Prostate gland (tissue), 2 donors: ENCODE results near the gene MED15. TPM values are rescaled to one million over a fixed set of nuclear protein-coding genes. Genes with fewer than 3 reads are reported as not detected.
"Not testable (repeated sequence)": the region's sequence is repeated elsewhere in the genome, so short reads cannot be mapped to it uniquely, and the experiment has no call there.

Experiments
- DNase-seq: peaks from one replicate; pipeline ENCODE4 v3.0.0-alpha.2; 2019; ENCODE audit warnings: low spot score
- H3K27ac ChIP-seq, 2 donors: fragments of 200-600 bp; sonication (generic); 2 replicates each; pipeline ENCODE4 v1.5.1; 2017 to 2019
- H3K27me3 ChIP-seq: fragments of 200-600 bp; sonication (generic); replicated peaks from 2 replicates; pipeline ENCODE4 v1.5.1; 2019; ENCODE audit not compliant: insufficient read depth
- H3K36me3 ChIP-seq, 2 donors: fragments of 200-600 bp; sonication (generic); 1 replicate in 1 of 2; 2 replicates in 1 of 2; pipeline versions ENCODE4 v1.5.1 to v1.8.1; 2017 to 2019
- H3K4me1 ChIP-seq: fragments of 200-600 bp; sonication (generic); replicated peaks from 2 replicates; pipeline ENCODE4 v1.5.1; 2019
- H3K4me3 ChIP-seq, 2 donors: fragments of 200-600 bp; sonication (generic); 2 replicates each; pipeline ENCODE4 v1.5.1; 2017 to 2019
- H3K9me3 ChIP-seq: fragments of 200-600 bp; sonication (generic); 2 replicates; pipeline ENCODE4 v1.5.1; 2017
- POLR2A ChIP-seq: fragments of 450-650 bp; IDR thresholded peaks from one replicate; pipeline ENCODE4 v1.6.1; 2016; ENCODE audit warnings: antibody characterized with exemption, mild to moderate bottlenecking
- POLR2AphosphoS5 ChIP-seq: sonication (generic); formaldehyde crosslinking; IDR thresholded peaks from one replicate; pipeline ENCODE4 v1.6.1; 2017; ENCODE audit warnings: antibody characterized with exemption
- WGBS: methylation state at CpG from one replicate; pipeline ENCODE4 v1.1.5; 2018; 5-methylcytosine and 5-hydroxymethylcytosine counted together
- intact Hi-C: fragments of 100-400 bp; cut with DNase I; formaldehyde crosslinking; loops from one replicate; pipeline ENCODE4 v1.14.2; 2022
- total RNA-seq, 2 donors: library from RNA; depleted of rRNA; stranded (reverse); fragments of >200 nt; gene quantifications; one replicate each; pipeline ENCODE4 v1.1.0, GENCODE V29; 2016
- TF ChIP-seq, protein P1 (sequence below), 4 experiments: fragments of 200-600 bp in 2 of 4; fragments of 450-650 bp in 2 of 4; sonication (generic) in 2 of 4; IDR thresholded peaks; 1 replicate in 3 of 4; 2 replicates in 1 of 4; pipeline ENCODE4 v1.5.1; 2016 to 2019; ENCODE audit warnings: antibody characterized with exemption in 4 of 4, mild to moderate bottlenecking in 2 of 4, moderate library complexity in 2 of 4

The MED15 gene
- total RNA-seq, 2 donors from 2014 or later = 43.2 to 87.1 TPM

DNA sequence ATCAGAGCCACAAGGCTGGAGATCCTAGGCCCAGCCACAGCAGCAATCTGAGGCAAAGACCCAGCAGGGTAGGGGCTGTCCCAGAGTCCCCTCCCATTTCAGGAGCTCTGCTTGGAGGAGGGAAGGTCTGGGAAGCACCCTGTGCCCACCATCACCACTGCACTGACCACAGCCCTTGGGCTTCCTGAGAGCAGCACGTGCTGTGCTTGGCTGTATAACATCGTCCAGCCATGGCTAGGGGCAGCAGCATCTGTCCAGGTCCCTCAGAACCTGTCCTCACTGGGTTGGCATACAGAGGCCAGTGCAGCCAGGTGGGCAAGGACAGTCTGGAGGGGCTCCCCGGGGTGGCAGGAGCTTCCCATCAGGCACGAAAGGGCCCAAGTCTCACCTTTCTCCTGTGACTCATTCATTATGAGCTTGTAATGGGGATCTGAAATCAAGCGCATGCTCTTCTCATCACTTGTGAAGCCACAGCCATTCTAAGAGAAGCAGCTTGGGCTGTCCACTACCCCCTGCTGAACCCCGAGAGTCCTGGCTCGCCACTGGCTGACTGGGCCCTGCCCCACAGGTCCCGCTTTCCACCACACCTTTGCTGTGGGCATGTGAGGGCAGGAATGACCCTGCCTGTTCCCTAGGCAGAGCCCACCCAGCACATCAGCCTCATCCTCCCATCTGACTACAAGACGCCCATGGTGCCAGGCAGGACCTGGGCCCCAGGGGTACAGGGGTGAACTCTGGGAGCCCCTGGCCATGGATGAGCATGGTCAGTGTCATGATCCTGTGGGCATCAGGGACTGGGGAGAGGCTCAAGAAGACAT is 83.3 kb downstream of the MED15 start:
- Histone ChIP-seq H3K4me1 (no peaks in the 10 kb centered on the region), H3K36me3 (peaks cover 0 to under 1% of the 10 kb centered on the region in 2 donors), H3K4me3 (no peak overlapping the region), H3K27ac (no peak overlapping the region), H3K27me3 (no peaks in the 10 kb centered on the region), H3K9me3 (no peaks in the 10 kb centered on the region)
- 87% methylated on average over 9 of the region's 9 CpGs for WGBS
- intact Hi-C loops = no loop called here
- TF ChIP-seq POLR2AphosphoS5 (no peak), POLR2A (no peak)
- TF ChIP-seq, protein P1, sequence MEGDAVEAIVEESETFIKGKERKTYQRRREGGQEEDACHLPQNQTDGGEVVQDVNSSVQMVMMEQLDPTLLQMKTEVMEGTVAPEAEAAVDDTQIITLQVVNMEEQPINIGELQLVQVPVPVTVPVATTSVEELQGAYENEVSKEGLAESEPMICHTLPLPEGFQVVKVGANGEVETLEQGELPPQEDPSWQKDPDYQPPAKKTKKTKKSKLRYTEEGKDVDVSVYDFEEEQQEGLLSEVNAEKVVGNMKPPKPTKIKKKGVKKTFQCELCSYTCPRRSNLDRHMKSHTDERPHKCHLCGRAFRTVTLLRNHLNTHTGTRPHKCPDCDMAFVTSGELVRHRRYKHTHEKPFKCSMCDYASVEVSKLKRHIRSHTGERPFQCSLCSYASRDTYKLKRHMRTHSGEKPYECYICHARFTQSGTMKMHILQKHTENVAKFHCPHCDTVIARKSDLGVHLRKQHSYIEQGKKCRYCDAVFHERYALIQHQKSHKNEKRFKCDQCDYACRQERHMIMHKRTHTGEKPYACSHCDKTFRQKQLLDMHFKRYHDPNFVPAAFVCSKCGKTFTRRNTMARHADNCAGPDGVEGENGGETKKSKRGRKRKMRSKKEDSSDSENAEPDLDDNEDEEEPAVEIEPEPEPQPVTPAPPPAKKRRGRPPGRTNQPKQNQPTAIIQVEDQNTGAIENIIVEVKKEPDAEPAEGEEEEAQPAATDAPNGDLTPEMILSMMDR (IDR thresholded peaks at IDR 0.05) = no peak
- DNase-seq = no peak

DNA sequence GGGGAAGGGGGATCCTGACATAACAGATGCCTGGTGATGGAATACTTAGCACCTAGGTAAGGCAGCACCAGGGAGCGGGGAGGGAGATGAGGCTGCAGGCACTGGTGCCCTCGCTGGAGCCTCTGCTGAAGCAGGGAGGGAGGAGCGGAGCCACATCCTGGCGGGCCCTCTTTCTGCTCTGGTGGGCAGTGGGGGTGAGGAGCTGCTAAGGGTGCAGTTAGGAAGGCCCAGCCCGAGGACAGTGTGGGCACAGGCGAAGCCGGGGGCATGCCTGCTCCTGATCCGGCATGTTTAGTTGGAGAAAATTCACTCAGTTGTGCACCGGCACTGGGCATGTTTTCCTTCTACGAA is 83.9 kb downstream of the MED15 start:
- H3K27me3 ChIP-seq = no peaks in the 10 kb centered on the region
- WGBS = 74% methylated on average over 10 of the region's 10 CpGs
- H3K4me1 ChIP-seq = no peaks in the 10 kb centered on the region
- H3K36me3 ChIP-seq = no peaks in the 10 kb centered on the region
- intact Hi-C loops = no loop called here
- no peak overlapping the region for H3K4me3 ChIP-seq
- TF ChIP-seq, protein P1 (IDR thresholded peaks at IDR 0.05) = no peak
- TF ChIP-seq POLR2A (no peak), POLR2AphosphoS5 (no peak)
- H3K9me3 ChIP-seq = no peaks in the 10 kb centered on the region
- no peak for DNase-seq
- H3K27ac ChIP-seq = no peak overlapping the region

DNA sequence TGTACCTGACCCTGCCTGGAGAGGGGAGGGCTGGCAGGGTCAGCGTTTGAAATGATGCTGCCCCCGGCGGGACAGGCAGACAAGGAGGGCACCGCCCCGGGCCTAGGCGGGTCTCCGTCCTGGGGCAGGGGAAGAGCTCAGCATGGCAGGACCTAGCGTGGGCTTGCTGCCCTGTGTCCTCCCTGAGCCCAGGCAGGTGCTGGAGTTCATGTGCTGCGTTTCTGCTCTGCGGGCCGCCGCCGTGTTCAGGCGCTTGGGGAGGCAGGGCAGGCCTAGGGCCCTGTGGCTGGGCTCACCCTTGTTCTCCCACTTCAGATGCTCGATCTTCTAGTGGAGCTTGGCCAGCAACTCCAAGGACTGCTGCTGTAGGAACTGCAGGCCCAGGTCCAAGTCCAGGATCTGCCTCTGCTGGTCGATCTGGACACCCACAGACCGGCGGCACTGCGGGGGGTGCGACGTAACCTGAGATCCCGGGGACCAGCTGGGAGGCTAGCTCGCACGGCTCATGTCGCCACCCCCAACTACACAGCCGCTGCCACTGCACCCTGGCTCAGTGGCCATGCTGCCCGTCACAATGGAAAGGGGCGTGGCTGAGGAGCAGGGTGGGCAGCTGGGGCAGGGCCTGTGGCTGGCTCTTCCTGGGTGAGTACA is 84.4 kb downstream of the MED15 start:
- intact Hi-C loops = no loop called here
- 28% methylated on average over 27 of the region's 28 CpGs for WGBS
- Histone ChIP-seq H3K36me3 (no peaks in the 10 kb centered on the region), H3K4me1 (no peaks in the 10 kb centered on the region), H3K4me3 (no peak overlapping the region), H3K27ac (peak overlapping the region; percentile 3 to 47), H3K27me3 (no peaks in the 10 kb centered on the region), H3K9me3 (no peaks in the 10 kb centered on the region)
- DNase-seq = peak; percentile 60
- TF ChIP-seq POLR2AphosphoS5 (peak; percentile 28), POLR2A (no peak)

DNA sequence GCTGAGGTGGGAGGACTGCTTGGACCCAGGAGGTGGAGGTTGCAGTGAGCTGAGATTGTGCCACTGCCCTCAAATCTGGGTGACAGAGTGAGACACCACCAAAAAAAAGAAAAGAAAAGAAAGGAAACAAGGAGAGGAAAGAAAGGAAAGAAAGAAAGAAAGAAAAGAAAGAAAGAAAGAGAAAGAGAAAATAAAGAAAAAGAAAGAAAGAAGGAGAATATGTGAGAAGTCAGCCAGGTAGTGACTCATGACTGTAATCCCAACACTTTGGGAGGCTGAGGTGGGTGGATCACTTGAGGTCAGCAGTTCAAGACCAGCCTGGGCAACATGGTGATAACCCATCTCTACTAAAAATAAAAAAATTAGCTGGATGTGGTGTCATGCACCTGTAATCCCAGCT is 86.6 kb downstream of the MED15 start:
- H3K4me1 ChIP-seq, H3K4me3 ChIP-seq, intact Hi-C loops, H3K9me3 ChIP-seq, H3K27ac ChIP-seq, DNase-seq, H3K27me3 ChIP-seq, H3K36me3 ChIP-seq: not testable (repeated sequence)

DNA sequence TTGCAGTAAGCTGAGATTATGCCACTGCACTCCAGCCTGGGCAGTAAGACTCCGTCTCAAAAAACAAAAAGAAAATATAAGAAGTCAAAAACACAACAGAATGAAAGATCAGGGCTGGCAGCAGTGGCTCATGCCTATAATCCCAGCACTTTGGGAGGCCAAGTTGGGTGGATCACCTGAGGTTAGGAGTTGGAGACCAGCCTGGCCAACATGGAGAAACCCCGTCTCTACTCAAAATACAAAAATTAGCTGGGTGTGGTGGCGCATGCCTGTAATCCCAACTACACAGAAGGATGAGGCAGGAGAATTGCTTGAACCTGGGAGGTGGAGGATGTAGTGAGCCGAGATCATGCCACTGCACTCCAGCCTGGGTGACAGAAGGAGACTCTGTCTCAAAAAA is 87.1 kb downstream of the MED15 start:
- H3K9me3 ChIP-seq, H3K27ac ChIP-seq, intact Hi-C loops, H3K27me3 ChIP-seq, H3K4me3 ChIP-seq, DNase-seq, H3K4me1 ChIP-seq, H3K36me3 ChIP-seq: not testable (repeated sequence)
- 94% methylated on average over 4 of the region's 4 CpGs for WGBS

DNA sequence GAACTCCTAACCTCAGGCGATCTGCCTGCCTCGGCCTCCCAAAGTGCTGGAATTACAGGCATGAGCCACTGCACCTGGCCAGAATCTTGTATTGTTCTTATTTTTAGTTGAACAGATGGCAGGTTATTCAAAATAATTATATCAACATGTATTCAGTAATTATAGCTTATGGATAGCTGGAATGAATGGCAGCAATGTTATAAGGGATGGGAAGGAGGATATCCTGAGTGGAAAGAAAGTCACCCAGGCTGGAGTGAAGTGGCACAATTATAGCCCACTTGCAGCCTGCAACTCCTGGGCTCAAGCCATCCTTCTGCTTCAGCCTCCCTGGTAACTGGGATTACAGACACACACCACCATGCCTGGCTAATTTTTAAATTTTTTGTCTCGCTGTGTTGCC is 88.1 kb downstream of the MED15 start:
- Histone ChIP-seq H3K27me3 (no peaks in the 10 kb centered on the region), H3K36me3 (no peaks in the 10 kb centered on the region), H3K27ac (no peak overlapping the region), H3K4me1 (no peaks in the 10 kb centered on the region), H3K9me3 (no peaks in the 10 kb centered on the region), H3K4me3 (no peak overlapping the region)
- WGBS = 85% methylated on average over 3 of the region's 3 CpGs
- DNase-seq = no peak
- no peak for TF ChIP-seq POLR2AphosphoS5
- TF ChIP-seq, protein P1 (IDR thresholded peaks at IDR 0.05) = no peak
- TF ChIP-seq POLR2A = no peak
- intact Hi-C loops = no loop called here
